Common myeloid progenitor, CD34-positive (primary cell): Measurements from ENCODE around the gene SERPINE2.
"Not testable (repeated sequence)": the region's sequence is repeated elsewhere in the genome, so short reads cannot be mapped to it uniquely, and the experiment has no call there.

Source experiments
- CTCF ChIA-PET: fragments of 350-600 bp; sonication (Branson Sonifier 250); formaldehyde crosslinking; loops from one replicate; lab custom pipeline; 2021; ENCODE audit warnings: antibody characterized with exemption; lab: Charles Lee
- POLR2A ChIA-PET: fragments of 350-600 bp; sonication (Branson Sonifier 250); formaldehyde crosslinking; loops from one replicate; lab custom pipeline; 2021; ENCODE audit warnings: antibody characterized with exemption; lab: Charles Lee
- DNase-seq, 3 donors: peaks; one replicate each; pipeline versions ENCODE4 v3.0.0 to v3.0.0-alpha.2; 2013
- H3K27ac ChIP-seq, 2 experiments: 1 replicate in 1 of 2; 2 replicates in 1 of 2; pipeline ENCODE4 v1.7.0; 2013; ENCODE audit warnings: inconsistent platforms in 2 of 2, low read length in 2 of 2, mild to moderate bottlenecking in 2 of 2, low read depth in 1 of 2, moderate library complexity in 1 of 2; ENCODE audit not compliant: severe bottlenecking in 2 of 2, insufficient read depth in 1 of 2, poor library complexity in 1 of 2
- H3K27me3 ChIP-seq, 5 experiments: replicated peaks in 2 of 5; 1 replicate in 3 of 5; 2 replicates in 2 of 5; pipeline versions ENCODE4 v1.6.1 to v1.7.0; 2013; ENCODE audit warnings: low read length in 4 of 5, mild to moderate bottlenecking in 2 of 5, moderate library complexity in 2 of 5, inconsistent platforms in 1 of 5; ENCODE audit not compliant: insufficient read depth in 5 of 5, control insufficient read depth in 4 of 5
- H3K36me3 ChIP-seq, 4 experiments: 1 replicate in 2 of 4; 2 replicates in 2 of 4; pipeline versions ENCODE4 v1.6.1 to v1.7.0; 2013; ENCODE audit warnings: low read length in 3 of 4, control low read depth in 1 of 4, mild to moderate bottlenecking in 1 of 4; ENCODE audit not compliant: control insufficient read depth in 4 of 4, insufficient read depth in 4 of 4
- H3K4me1 ChIP-seq, 4 experiments: 1 replicate in 3 of 4; 2 replicates in 1 of 4; pipeline versions ENCODE4 v1.6.1 to v1.7.1; 2013; ENCODE audit warnings: low read length in 3 of 4, mild to moderate bottlenecking in 3 of 4, control low read depth in 1 of 4, inconsistent platforms in 1 of 4, moderate library complexity in 1 of 4; ENCODE audit not compliant: control insufficient read depth in 4 of 4, insufficient read depth in 4 of 4; ENCODE audit errors: control extremely low read depth in 1 of 4
- H3K4me3 ChIP-seq, 7 experiments: 1 replicate in 4 of 7; 2 replicates in 3 of 7; pipeline versions ENCODE4 v1.5.1 to v1.7.0; 2013; ENCODE audit warnings: mild to moderate bottlenecking in 7 of 7, low read length in 6 of 7, moderate library complexity in 6 of 7, inconsistent platforms in 2 of 7, low read depth in 2 of 7, control low read depth in 1 of 7; ENCODE audit not compliant: insufficient read depth in 4 of 7, control insufficient read depth in 1 of 7; ENCODE audit errors: extremely low read depth in 1 of 7
- H3K9me3 ChIP-seq, 5 experiments: 1 replicate in 4 of 5; 2 replicates in 1 of 5; pipeline versions ENCODE4 v1.6.1 to v1.7.1; 2013; ENCODE audit warnings: low read length in 4 of 5, mild to moderate bottlenecking in 2 of 5, inconsistent platforms in 1 of 5, low read depth in 1 of 5, moderate library complexity in 1 of 5; ENCODE audit not compliant: control insufficient read depth in 4 of 5, insufficient read depth in 2 of 5; ENCODE audit errors: control extremely low read depth in 1 of 5
- WGBS: methylation state at CpG from one replicate; pipeline ENCODE4 v1.1.5; 2013; ENCODE audit not compliant: insufficient coverage; 5-methylcytosine and 5-hydroxymethylcytosine counted together

The SERPINE2 gene

GRCh38 chr2:224008702-224009261 lies 30.3 kb downstream of the SERPINE2 start:
- CTCF ChIA-PET: interaction anchor here (1.0 to 5.1 kb wide), 2 partner anchors 14 to 38 kb away, joined by 4 to 29 read pairs; no protein-coding TSS in a partner anchor
- Histone ChIP-seq H3K36me3 (no peaks in the 10 kb centered on the region), H3K4me3 (no peak overlapping the region), H3K27me3 (no peaks in the 10 kb centered on the region), H3K9me3 (no peaks in the 10 kb centered on the region), H3K27ac (no peak overlapping the region), H3K4me1 (peaks cover 0 to 11% (median 1%) of the 10 kb centered on the region in 4 experiments)
- POLR2A ChIA-PET: interaction anchor here (0.6 kb wide), 1 partner anchor 30 kb away, joined by 4 read pairs; no protein-coding TSS in a partner anchor
- no peak for DNase-seq
- WGBS: 83% methylated on average over 12 of the region's 12 CpGs

GRCh38 chr2:224004105-224004695 lies 34.9 kb downstream of the SERPINE2 start:
- POLR2A ChIA-PET: no interaction called here
- no peak overlapping the region for H3K4me3 ChIP-seq
- 89% methylated on average over 15 of the region's 16 CpGs for WGBS
- no peaks in the 10 kb centered on the region for H3K9me3 ChIP-seq
- no peaks in the 10 kb centered on the region for H3K4me1 ChIP-seq
- H3K36me3 ChIP-seq: peaks cover 0 to 8% (median 3%) of the 10 kb centered on the region in 4 experiments
- no peak for DNase-seq
- CTCF ChIA-PET: interaction anchor here (1.0 to 2.3 kb wide), 3 partner anchors 9 to 642 kb away, joined by 4 to 12 read pairs (median 7); no protein-coding TSS in a partner anchor
- H3K27ac ChIP-seq: no peak overlapping the region
- H3K27me3 ChIP-seq: no peaks in the 10 kb centered on the region

- 100% methylated on average over 3 of the region's 5 CpGs for WGBS
- H3K4me3 ChIP-seq, H3K9me3 ChIP-seq, H3K4me1 ChIP-seq, POLR2A ChIA-PET, H3K27ac ChIP-seq, H3K27me3 ChIP-seq, DNase-seq: not testable (repeated sequence)
- CTCF ChIA-PET: interaction anchor here (1.5 to 2.2 kb wide), 2 partner anchors 13 to 282 kb away, joined by 5 to 7 read pairs; no protein-coding TSS in a partner anchor
- peaks cover 0 to 11% (median 5%) of the 10 kb centered on the region in 4 experiments for H3K36me3 ChIP-seq
Observed at GRCh38 chr2:224000662-224001061, 38.4 kb downstream of the SERPINE2 start.

- WGBS: 96% methylated on average over 10 of the region's 11 CpGs
- Histone ChIP-seq H3K4me1 (no peaks in the 10 kb centered on the region), H3K27me3 (no peaks in the 10 kb centered on the region), H3K27ac (no peak overlapping the region), H3K36me3 (peaks cover 0 to 11% (median 5%) of the 10 kb centered on the region in 4 experiments), H3K4me3 (no peak overlapping the region), H3K9me3 (no peaks in the 10 kb centered on the region)
- ChIA-PET POLR2A (no interaction called here), CTCF (interaction anchor here (1.5 to 2.2 kb wide), 3 partner anchors 13 to 283 kb away, joined by 4 to 7 read pairs (median 5); no protein-coding TSS in a partner anchor)
- DNase-seq: no peak
Observed at GRCh38 chr2:223999862-224000261, 39.2 kb downstream of the SERPINE2 start.

- ChIA-PET CTCF (interaction anchor here (1.1 to 1.9 kb wide), 4 partner anchors 10 to 285 kb away, joined by 3 to 4 read pairs (median 3); no protein-coding TSS in a partner anchor), POLR2A (no interaction called here)
- no peak overlapping the region for H3K27ac ChIP-seq
- 100% methylated on average over 1 of the region's 2 CpGs for WGBS
- H3K27me3 ChIP-seq: no peaks in the 10 kb centered on the region
- DNase-seq: no peak
- H3K9me3 ChIP-seq: no peaks in the 10 kb centered on the region
- no peaks in the 10 kb centered on the region for H3K4me1 ChIP-seq
- H3K36me3 ChIP-seq: peaks cover 0 to 11% (median 5%) of the 10 kb centered on the region in 4 experiments
- H3K4me3 ChIP-seq: no peak overlapping the region
Observed at GRCh38 chr2:223998948-223999347, 40.1 kb downstream of the SERPINE2 start.

DNA sequence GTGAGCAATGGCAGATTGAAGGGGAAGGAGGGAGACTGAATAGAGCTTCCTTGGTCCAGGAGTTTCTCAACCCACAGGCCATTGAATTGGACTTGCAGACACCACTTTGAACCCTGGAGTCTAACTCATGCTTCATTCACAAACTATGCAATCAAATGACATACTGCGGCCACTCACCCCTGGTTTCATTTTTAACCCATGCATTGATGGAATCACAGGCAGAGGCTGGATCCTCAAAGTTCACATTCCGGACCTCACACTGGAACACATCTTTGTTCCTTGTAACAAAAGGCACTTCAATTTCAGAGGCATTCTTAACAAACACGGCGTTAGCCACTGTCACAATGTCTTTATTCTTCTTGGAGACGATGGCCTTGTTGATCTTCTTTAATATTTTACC lies 41.1 kb downstream of the SERPINE2 start:
- POLR2A ChIA-PET: no interaction called here

DNA sequence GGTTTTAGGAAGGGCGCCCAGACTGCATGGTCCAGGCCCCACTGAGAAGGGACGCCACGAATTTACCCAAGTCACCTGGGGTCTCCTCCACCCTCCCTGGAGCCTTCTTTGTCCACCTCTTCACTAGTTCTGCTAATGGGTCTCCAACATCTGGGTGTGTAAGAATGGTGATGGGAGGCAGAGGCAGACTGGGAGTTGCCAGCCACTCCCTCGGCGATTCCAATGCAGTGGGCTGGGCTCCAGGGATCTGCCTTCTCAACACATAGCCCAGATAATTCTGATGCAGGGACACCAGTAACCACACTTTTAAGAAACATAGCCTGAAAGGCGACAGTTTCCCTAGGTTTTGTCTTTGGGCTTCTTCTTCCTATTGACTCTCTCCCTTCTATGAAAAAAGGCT lies 42.7 kb downstream of the SERPINE2 start:
- Histone ChIP-seq H3K27ac (no peak overlapping the region), H3K36me3 (peaks cover 0 to 13% (median 4%) of the 10 kb centered on the region in 4 experiments)
- no peak for DNase-seq

More for the DNA sequence above, 41.1 kb downstream of the SERPINE2 start:
- no peak for DNase-seq
- H3K27ac ChIP-seq: no peak overlapping the region
- 84% methylated on average over 2 of the region's 5 CpGs for WGBS
- peaks cover 0 to 11% (median 5%) of the 10 kb centered on the region in 4 experiments for H3K36me3 ChIP-seq
- peaks cover 0 to 2% (median 0%) of the 10 kb centered on the region in 4 experiments for H3K4me1 ChIP-seq
- H3K27me3 ChIP-seq: no peaks in the 10 kb centered on the region
- CTCF ChIA-PET: interaction anchor here (0.8 to 1.9 kb wide), 4 partner anchors 8 to 221 kb away, joined by 3 to 4 read pairs (median 4); no protein-coding TSS in a partner anchor
- H3K9me3 ChIP-seq: no peaks in the 10 kb centered on the region
- H3K4me3 ChIP-seq: no peak overlapping the region

More for the DNA sequence above, 42.7 kb downstream of the SERPINE2 start:
- 100% methylated on average over 3 of the region's 6 CpGs for WGBS
- peaks cover 0 to 2% (median 0%) of the 10 kb centered on the region in 4 experiments for H3K4me1 ChIP-seq
- POLR2A ChIA-PET: no interaction called here
- no peaks in the 10 kb centered on the region for H3K9me3 ChIP-seq
- CTCF ChIA-PET: interaction anchor here (0.9 to 4.0 kb wide), 4 partner anchors 11 to 43 kb away, joined by 3 to 41 read pairs (median 27); partner anchors contain the start of gene SERPINE2
- no peaks in the 10 kb centered on the region for H3K27me3 ChIP-seq
- H3K4me3 ChIP-seq: no peak overlapping the region
